Measurements from ENCODE around the gene SLC4A2.

DNA sequence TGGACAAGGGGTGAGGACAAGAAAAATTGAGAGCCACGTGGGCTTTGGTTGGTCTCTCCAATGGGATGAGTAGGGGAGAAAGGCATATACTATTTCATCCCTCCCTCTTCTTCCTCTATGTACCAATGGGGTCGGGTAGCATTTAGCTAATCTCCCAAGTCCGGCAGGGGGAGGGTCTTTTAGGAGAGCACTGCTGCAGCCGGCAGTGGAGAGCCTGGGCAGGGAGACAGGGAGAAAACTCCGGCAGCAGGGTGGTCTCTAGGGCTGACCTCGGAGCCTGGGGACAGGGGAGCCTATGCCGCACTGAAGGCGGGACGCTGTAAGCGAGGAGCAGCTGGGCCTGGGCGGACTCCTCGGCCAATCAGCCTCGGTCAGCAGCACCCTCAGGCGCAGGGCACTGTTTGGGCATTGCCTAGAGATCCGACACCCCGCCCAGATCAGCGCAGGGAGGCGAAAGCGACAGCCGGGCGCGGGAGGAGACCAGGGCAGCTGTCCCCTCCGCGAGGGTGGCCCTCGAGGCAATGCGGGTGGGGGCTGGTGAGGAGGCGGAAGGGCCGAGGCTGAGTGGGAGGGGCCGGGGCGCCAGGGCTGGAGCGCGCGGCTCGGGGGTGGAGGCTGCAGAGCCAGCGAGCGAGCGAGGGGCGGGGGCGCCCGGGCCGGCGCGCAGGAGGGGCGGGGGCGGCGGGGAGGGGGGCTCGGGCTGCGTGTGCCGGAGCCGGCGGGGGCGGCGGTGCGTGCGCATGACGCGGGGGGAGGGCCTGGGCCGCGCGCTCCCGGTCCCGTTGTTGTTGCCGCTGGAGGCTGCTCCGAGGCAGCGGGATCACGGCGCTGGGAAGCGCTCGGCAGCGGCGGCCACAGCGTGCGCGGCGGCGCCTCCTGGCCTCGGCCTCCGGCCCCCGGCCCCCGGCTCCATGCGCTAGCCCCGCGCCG lies 26.6 kb downstream of the SLC4A2 start, which contains the start of gene AGAP3:
- no peak for TF ChIP-seq BACH1 (IDR thresholded peaks at IDR 0.05; ENCODE audit: low read length)
- TF ChIP-seq, protein P1, sequence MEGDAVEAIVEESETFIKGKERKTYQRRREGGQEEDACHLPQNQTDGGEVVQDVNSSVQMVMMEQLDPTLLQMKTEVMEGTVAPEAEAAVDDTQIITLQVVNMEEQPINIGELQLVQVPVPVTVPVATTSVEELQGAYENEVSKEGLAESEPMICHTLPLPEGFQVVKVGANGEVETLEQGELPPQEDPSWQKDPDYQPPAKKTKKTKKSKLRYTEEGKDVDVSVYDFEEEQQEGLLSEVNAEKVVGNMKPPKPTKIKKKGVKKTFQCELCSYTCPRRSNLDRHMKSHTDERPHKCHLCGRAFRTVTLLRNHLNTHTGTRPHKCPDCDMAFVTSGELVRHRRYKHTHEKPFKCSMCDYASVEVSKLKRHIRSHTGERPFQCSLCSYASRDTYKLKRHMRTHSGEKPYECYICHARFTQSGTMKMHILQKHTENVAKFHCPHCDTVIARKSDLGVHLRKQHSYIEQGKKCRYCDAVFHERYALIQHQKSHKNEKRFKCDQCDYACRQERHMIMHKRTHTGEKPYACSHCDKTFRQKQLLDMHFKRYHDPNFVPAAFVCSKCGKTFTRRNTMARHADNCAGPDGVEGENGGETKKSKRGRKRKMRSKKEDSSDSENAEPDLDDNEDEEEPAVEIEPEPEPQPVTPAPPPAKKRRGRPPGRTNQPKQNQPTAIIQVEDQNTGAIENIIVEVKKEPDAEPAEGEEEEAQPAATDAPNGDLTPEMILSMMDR (IDR thresholded peaks at IDR 0.05; ENCODE audit: control extremely low read depth in 1 of 3, insufficient read depth in 1 of 3, low read depth in 1 of 3, low read length in 3 of 3): no peak
- no peak for TF ChIP-seq RNF2 (IDR thresholded peaks at IDR 0.05; ENCODE audit: borderline replicate concordance, low read depth, low read length, missing control alignments, poor library complexity, severe bottlenecking)
- TF ChIP-seq POLR2A (IDR thresholded peaks at IDR 0.05; ENCODE audit: control extremely low read depth in 1 of 2, low read depth in 2 of 2, low read length in 2 of 2): peak in 1 of 2 experiments; percentile 48; a peak in 1 of 3 replicates
- TF ChIP-seq EZH2 (IDR thresholded peaks at IDR 0.05; ENCODE audit: low read depth, low read length, severe bottlenecking): no peak
- no peak for TF ChIP-seq CHD2 (IDR thresholded peaks at IDR 0.05; ENCODE audit: low read length)
- TF ChIP-seq EP300 (IDR thresholded peaks at IDR 0.05; ENCODE audit: borderline replicate concordance in 1 of 2, low read depth in 2 of 2, low read length in 2 of 2): no peak
- TF ChIP-seq EGR1 (IDR thresholded peaks at IDR 0.05; ENCODE audit: borderline replicate concordance, low read depth, low read length): no peak
- TF ChIP-seq BCL11A (IDR thresholded peaks at IDR 0.05; ENCODE audit: low read depth in 2 of 2, low read length in 2 of 2): no peak
- TF ChIP-seq YY1 (IDR thresholded peaks at IDR 0.05; ENCODE audit: low read depth, low read length): no peak

Measured in H1 (cell line).